OCI-M1 (cell line): ENCODE measurements around the gene KIR2DL1.
"Not testable (repeated sequence)": the region's sequence is repeated elsewhere in the genome, so short reads cannot be mapped to it uniquely, and the experiment has no call there.

Experiments used
- DNase-seq: peaks from one replicate; lab custom pipeline; 2025; lab: John Stamatoyannopoulos, UW

Gene KIR2DL1

DNA sequence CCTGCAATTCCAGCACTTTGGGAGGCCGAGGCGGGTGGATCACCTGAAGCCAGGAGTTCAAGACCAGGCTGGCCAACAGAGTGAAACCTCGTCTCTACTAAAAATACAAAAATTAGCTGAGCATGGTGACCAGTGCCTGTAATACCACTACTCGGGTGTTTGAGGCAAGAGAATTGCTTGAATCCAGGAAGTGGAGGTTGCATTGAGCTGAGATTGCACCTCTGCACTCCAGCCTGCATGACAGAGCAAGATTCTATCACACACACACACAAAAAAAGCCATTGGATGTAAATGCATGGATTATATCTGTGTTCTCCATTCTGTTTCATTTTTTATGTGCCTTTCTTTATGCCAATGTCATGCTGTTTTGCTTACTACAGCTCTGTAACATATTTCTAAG is 54.8 kb downstream of the KIR2DL1 start:
- DNase-seq: not testable (repeated sequence)

DNA sequence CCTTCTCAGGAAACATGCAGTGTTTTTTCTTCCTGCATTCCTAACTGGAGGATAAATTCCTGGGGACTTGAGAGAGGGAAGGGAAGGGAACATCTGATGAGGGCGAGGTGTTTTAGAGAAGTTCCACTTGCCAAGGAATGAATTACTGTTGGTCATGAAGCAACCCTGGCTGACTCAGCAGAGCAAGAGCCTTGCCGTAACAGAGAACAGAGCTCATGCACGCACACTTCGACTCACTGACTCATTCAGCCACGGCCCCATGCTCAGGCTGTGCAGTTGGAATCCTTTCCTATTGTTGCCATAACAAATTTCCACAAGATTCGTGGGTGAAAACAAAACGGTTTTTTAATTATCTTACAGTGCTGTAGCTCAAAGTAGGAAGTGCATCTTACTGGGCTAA is 55.7 kb downstream of the KIR2DL1 start:
- DNase-seq: not testable (repeated sequence)

DNA sequence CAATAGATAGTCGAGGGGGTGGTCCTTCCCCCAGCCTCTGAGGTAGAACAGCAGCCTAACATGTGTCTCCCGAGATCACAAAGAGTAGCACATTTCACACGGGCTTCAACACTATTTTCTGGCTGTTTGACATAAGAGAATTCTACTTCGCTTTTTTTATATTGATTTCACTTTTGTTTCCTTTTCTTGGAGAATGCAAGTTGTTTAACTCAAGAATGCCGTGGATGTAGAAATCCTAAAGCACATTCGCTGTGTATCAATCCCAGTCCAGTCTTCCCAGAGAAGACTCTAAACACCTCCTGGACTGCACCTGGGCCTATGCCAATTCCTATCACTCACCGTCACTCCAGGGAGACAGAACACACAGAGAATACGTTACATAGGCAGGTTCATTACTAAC is 58.5 kb downstream of the KIR2DL1 start:
- DNase-seq: not testable (repeated sequence)

DNA sequence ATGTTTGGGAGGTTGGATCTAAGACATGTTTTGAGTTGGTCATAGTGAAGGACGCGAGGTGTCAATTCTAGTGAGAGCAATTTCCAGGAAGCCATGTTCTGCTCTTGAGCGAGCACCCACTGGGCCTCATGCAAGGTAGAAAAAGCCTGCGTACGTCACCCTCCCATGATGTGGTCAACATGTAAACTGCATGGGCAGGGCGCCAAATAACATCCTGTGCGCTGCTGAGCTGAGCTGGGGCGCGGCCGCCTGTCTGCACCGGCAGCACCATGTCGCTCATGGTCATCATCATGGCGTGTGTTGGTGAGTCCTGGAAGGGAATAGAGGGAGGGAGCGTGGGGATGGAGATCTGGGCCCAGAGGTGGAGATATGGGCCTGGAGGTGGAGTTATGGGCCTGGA is 62.9 kb downstream of the KIR2DL1 start, which contains the start of gene KIR2DS4:
TSS of gene KIR2DS4 (plus strand) at position 181 of the 400 bp plus-strand sequence.
- not testable (repeated sequence) for DNase-seq
